Gastrocnemius medialis (tissue), 4 donors: ENCODE measurements around the gene ZNF69.
"Not testable (repeated sequence)": the region's sequence is repeated elsewhere in the genome, so short reads cannot be mapped to it uniquely, and the experiment has no call there.

Source experiments
- POLR2A ChIP-seq, 2 donors: fragments of 450-650 bp; IDR thresholded peaks; one replicate each; pipeline ENCODE4 v1.6.1; 2017; ENCODE audit warnings: antibody characterized with exemption in 2 of 2, mild to moderate bottlenecking in 2 of 2, moderate library complexity in 2 of 2
- TF ChIP-seq, protein P1 (sequence below), 5 experiments: fragments of 450-650 bp in 3 of 5; fragments of 200-600 bp in 2 of 5; sonication (generic) in 2 of 5; IDR thresholded peaks in 4 of 5; conservative IDR thresholded peaks in 1 of 5; 1 replicate in 4 of 5; 2 replicates in 1 of 5; pipeline ENCODE4 v1.5.1; 2016 to 2019; ENCODE audit warnings: antibody characterized with exemption in 5 of 5, mild to moderate bottlenecking in 3 of 5, moderate library complexity in 3 of 5

DNA sequence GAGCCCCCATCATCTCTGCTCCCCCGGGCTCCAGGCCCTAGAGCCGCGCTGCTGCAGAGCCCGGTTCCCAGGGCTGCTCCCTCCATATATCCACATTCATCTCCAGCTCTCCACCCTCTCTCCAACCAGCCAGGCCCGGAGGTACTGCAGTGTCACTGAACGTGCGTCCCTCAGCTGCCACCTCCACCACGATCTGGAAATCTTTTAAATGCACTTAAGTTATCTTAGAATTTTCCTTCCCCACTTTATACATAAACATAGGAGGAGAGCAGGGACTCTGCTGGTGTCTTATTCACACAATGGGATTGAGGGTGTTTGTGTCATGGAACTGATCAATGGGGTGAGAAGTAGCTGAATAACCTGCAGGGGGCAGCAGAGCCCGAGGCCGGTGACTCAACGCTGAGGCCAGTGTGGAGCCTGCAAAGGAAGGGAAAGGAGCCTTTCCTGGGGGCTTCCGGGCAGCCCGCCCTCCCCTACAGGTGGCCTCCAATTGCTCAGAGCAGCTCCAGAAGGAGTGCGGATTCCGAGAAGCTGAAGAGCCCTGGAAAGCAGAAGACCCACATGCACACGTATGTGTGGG lies 7.8 kb upstream of the ZNF69 start:
- TF ChIP-seq POLR2A (IDR thresholded peaks at IDR 0.05) = not testable (repeated sequence)
- TF ChIP-seq, protein P1, sequence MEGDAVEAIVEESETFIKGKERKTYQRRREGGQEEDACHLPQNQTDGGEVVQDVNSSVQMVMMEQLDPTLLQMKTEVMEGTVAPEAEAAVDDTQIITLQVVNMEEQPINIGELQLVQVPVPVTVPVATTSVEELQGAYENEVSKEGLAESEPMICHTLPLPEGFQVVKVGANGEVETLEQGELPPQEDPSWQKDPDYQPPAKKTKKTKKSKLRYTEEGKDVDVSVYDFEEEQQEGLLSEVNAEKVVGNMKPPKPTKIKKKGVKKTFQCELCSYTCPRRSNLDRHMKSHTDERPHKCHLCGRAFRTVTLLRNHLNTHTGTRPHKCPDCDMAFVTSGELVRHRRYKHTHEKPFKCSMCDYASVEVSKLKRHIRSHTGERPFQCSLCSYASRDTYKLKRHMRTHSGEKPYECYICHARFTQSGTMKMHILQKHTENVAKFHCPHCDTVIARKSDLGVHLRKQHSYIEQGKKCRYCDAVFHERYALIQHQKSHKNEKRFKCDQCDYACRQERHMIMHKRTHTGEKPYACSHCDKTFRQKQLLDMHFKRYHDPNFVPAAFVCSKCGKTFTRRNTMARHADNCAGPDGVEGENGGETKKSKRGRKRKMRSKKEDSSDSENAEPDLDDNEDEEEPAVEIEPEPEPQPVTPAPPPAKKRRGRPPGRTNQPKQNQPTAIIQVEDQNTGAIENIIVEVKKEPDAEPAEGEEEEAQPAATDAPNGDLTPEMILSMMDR (IDR thresholded peaks at IDR 0.05 in 4 of 5, conservative IDR thresholded peaks at IDR 0.05 in 1 of 5) = peak in 2 of 5 experiments; percentile 15 to 34
